PFSK-1 (cell line): Measurements from ENCODE around the gene GNB1.

Source experiments
- FOXP2 ChIP-seq: optimal IDR thresholded peaks from 2 replicates; pipeline ENCODE3; 2011; ENCODE audit warnings: borderline replicate concordance, control low read depth, inconsistent platforms; ENCODE audit not compliant: insufficient read depth; ENCODE audit errors: extremely low read length, extremely low read depth
- POLR2AphosphoS5 ChIP-seq: IDR thresholded peaks from 2 replicates; pipeline ENCODE4 v1.6.1; 2012; ENCODE audit warnings: low read depth, mild to moderate bottlenecking, control low read depth, low read length, moderate library complexity
- REST ChIP-seq, 2 experiments: IDR thresholded peaks; 2 replicates each; pipeline versions ENCODE4 v1.6.1 to v1.8.0; 2011 to 2012; ENCODE audit warnings: low read depth in 2 of 2, low read length in 2 of 2, control low read depth in 1 of 2, inconsistent platforms in 1 of 2, mild to moderate bottlenecking in 1 of 2, moderate library complexity in 1 of 2; ENCODE audit not compliant: insufficient read depth in 1 of 2
- SIN3A ChIP-seq: IDR thresholded peaks from 2 replicates; pipeline ENCODE4 v1.6.1; 2012; ENCODE audit warnings: mild to moderate bottlenecking, low read length, moderate library complexity, borderline replicate concordance; ENCODE audit not compliant: insufficient read depth
- TAF1 ChIP-seq: IDR thresholded peaks from 2 replicates; pipeline ENCODE4 v1.6.1; 2012; ENCODE audit warnings: low read length, control low read depth, borderline replicate concordance; ENCODE audit not compliant: insufficient read depth

Gene GNB1

GRCh38 chr1:1815606-1816281 lies 75.1 kb downstream of the GNB1 start:
- TF ChIP-seq TAF1 (no peak), POLR2AphosphoS5 (no peak), FOXP2 (no peak), SIN3A (no peak), REST (IDR thresholded peaks at IDR 0.05; ENCODE audit: insufficient read depth in 1 of 2, low read depth in 2 of 2, low read length in 2 of 2) (no peak)

GRCh38 chr1:1809489-1809888 lies 81.4 kb downstream of the GNB1 start:
- no peak for TF ChIP-seq POLR2AphosphoS5
- TF ChIP-seq TAF1, result no peak
- TF ChIP-seq FOXP2, result no peak
- no peak for TF ChIP-seq REST (IDR thresholded peaks at IDR 0.05; ENCODE audit: insufficient read depth in 1 of 2, low read depth in 2 of 2, low read length in 2 of 2)
- no peak for TF ChIP-seq SIN3A

GRCh38 chr1:1808206-1808605 lies 82.7 kb downstream of the GNB1 start:
- TF ChIP-seq FOXP2, result no peak
- no peak for TF ChIP-seq REST (IDR thresholded peaks at IDR 0.05; ENCODE audit: insufficient read depth in 1 of 2, low read depth in 2 of 2, low read length in 2 of 2)
- no peak for TF ChIP-seq TAF1
- no peak for TF ChIP-seq POLR2AphosphoS5
- TF ChIP-seq SIN3A, result no peak

GRCh38 chr1:1806890-1807289 lies 84.0 kb downstream of the GNB1 start:
- no peak for TF ChIP-seq TAF1
- no peak for TF ChIP-seq SIN3A
- TF ChIP-seq REST (IDR thresholded peaks at IDR 0.05; ENCODE audit: insufficient read depth in 1 of 2, low read depth in 2 of 2, low read length in 2 of 2), result no peak
- TF ChIP-seq POLR2AphosphoS5, result no peak
- no peak for TF ChIP-seq FOXP2

GRCh38 chr1:1804301-1804700 lies 86.6 kb downstream of the GNB1 start:
- no peak for TF ChIP-seq REST (IDR thresholded peaks at IDR 0.05; ENCODE audit: insufficient read depth in 1 of 2, low read depth in 2 of 2, low read length in 2 of 2)
- TF ChIP-seq POLR2AphosphoS5, result no peak
- TF ChIP-seq TAF1, result no peak
- no peak for TF ChIP-seq SIN3A
- no peak for TF ChIP-seq FOXP2
